BLaER1 treated with 17β-estradiol and CSF1 and Interleukin-3, amounts not matched to agents 10 nM and 100 nM (cell line): Measurements from ENCODE around the gene SPOCK1.

Source experiments
- H3K27ac ChIP-seq, 11 experiments: shearing (Covaris generic); formaldehyde crosslinking; 2 replicates each; pipeline ENCODE4 v1.8.1; 2022
- H3K27me3 ChIP-seq, 11 experiments: shearing (Covaris generic); formaldehyde crosslinking; 2 replicates each; pipeline ENCODE4 v1.8.1; 2022
- H3K36me3 ChIP-seq, 11 experiments: shearing (Covaris generic); formaldehyde crosslinking; 2 replicates each; pipeline ENCODE4 v1.8.1; 2022
- H3K4me1 ChIP-seq, 10 experiments: shearing (Covaris generic); formaldehyde crosslinking; 2 replicates each; pipeline ENCODE4 v1.8.1; 2022
- H3K4me2 ChIP-seq, 11 experiments: shearing (Covaris generic); formaldehyde crosslinking; 2 replicates each; pipeline ENCODE4 v1.8.1; 2022
- H3K4me3 ChIP-seq, 10 experiments: shearing (Covaris generic); formaldehyde crosslinking; 2 replicates each; pipeline ENCODE4 v1.8.1; 2022
- H3K9ac ChIP-seq, 11 experiments: shearing (Covaris generic); formaldehyde crosslinking; 2 replicates each; pipeline ENCODE4 v1.8.1; 2022
- H3K9me3 ChIP-seq, 11 experiments: shearing (Covaris generic); formaldehyde crosslinking; replicated peaks in 1 of 11; 2 replicates each; pipeline ENCODE4 v1.8.1; 2022
- H4K20me1 ChIP-seq, 11 experiments: shearing (Covaris generic); formaldehyde crosslinking; 2 replicates each; pipeline ENCODE4 v1.8.1; 2022
- Cebpa-rat ChIP-seq, 11 experiments: shearing (Covaris generic); IDR thresholded peaks; 2 replicates each; pipeline ENCODE4 v1.8.1; 2022

Gene SPOCK1

GRCh38 chr5:137134920-137135532 lies 364.1 kb downstream of the SPOCK1 start:
- Histone ChIP-seq H3K27me3 (no peaks in the 10 kb centered on the region), H3K27ac (no peak overlapping the region)
- TF ChIP-seq Cebpa-rat (IDR thresholded peaks at IDR 0.05): no peak

GRCh38 chr5:137129886-137130680 lies 369.0 kb downstream of the SPOCK1 start:
- no peak for TF ChIP-seq Cebpa-rat (IDR thresholded peaks at IDR 0.05)
- no peaks in the 10 kb centered on the region for H3K27me3 ChIP-seq
- H3K4me2 ChIP-seq: no peak overlapping the region
- no peaks in the 10 kb centered on the region for H4K20me1 ChIP-seq
- H3K9ac ChIP-seq: no peak overlapping the region
- peaks cover 2 to 13% (median 5%) of the 10 kb centered on the region in 10 experiments for H3K4me1 ChIP-seq
- no peak overlapping the region for H3K27ac ChIP-seq
- H3K9me3 ChIP-seq: peaks cover 9 to 28% (median 14%) of the 10 kb centered on the region in 11 experiments; a peak in 21 of 22 replicates
- no peaks in the 10 kb centered on the region for H3K36me3 ChIP-seq
- H3K4me3 ChIP-seq: no peak overlapping the region

More at GRCh38 chr5:137134920-137135532, 364.1 kb downstream of the SPOCK1 start:
- H3K4me2 ChIP-seq: peak overlapping the region in 7 of 11 experiments; percentile 4 to 49 (median 39); a peak in 11 of 22 replicates
- peaks cover 0 to 14% (median 3%) of the 10 kb centered on the region in 10 experiments; a peak in 8 of 20 replicates for H3K4me1 ChIP-seq
- H3K9ac ChIP-seq: no peak overlapping the region
- H3K36me3 ChIP-seq: no peaks in the 10 kb centered on the region
- peaks cover 0 to 8% (median under 1%) of the 10 kb centered on the region in 11 experiments; a peak in 9 of 22 replicates for H3K9me3 ChIP-seq
- H3K4me3 ChIP-seq: no peak overlapping the region
- no peaks in the 10 kb centered on the region for H4K20me1 ChIP-seq

GRCh38 chr5:137128012-137128411 lies 371.1 kb downstream of the SPOCK1 start:
- no peak overlapping the region for H3K4me3 ChIP-seq
- TF ChIP-seq Cebpa-rat (IDR thresholded peaks at IDR 0.05): no peak

GRCh38 chr5:137126829-137127228 lies 372.3 kb downstream of the SPOCK1 start:
- Histone ChIP-seq H3K9me3 (peaks cover 9 to 28% (median 14%) of the 10 kb centered on the region in 11 experiments; a peak in 21 of 22 replicates), H3K27ac (no peak overlapping the region), H3K4me3 (no peak overlapping the region), H3K36me3 (no peaks in the 10 kb centered on the region), H4K20me1 (no peaks in the 10 kb centered on the region), H3K9ac (no peak overlapping the region), H3K4me1 (peaks cover 9 to 16% (median 12%) of the 10 kb centered on the region in 10 experiments; a peak in 19 of 20 replicates), H3K27me3 (no peaks in the 10 kb centered on the region), H3K4me2 (no peak overlapping the region)
- TF ChIP-seq Cebpa-rat (IDR thresholded peaks at IDR 0.05): no peak

More at GRCh38 chr5:137128012-137128411, 371.1 kb downstream of the SPOCK1 start:
- no peaks in the 10 kb centered on the region for H4K20me1 ChIP-seq
- no peak overlapping the region for H3K27ac ChIP-seq
- no peak overlapping the region for H3K4me2 ChIP-seq
- peaks cover 9 to 16% (median 12%) of the 10 kb centered on the region in 10 experiments; a peak in 19 of 20 replicates for H3K4me1 ChIP-seq
- no peak overlapping the region for H3K9ac ChIP-seq
- no peaks in the 10 kb centered on the region for H3K27me3 ChIP-seq
- no peaks in the 10 kb centered on the region for H3K36me3 ChIP-seq
- peaks cover 9 to 28% (median 14%) of the 10 kb centered on the region in 11 experiments; a peak in 21 of 22 replicates for H3K9me3 ChIP-seq

GRCh38 chr5:137122558-137122957 lies 376.6 kb downstream of the SPOCK1 start:
- Histone ChIP-seq H3K27me3 (no peaks in the 10 kb centered on the region), H3K4me3 (no peak overlapping the region)

GRCh38 chr5:137122075-137122474 lies 377.1 kb downstream of the SPOCK1 start:
- H3K4me1 ChIP-seq: peaks cover 9 to 16% (median 12%) of the 10 kb centered on the region in 10 experiments; a peak in 19 of 20 replicates
- no peak for TF ChIP-seq Cebpa-rat (IDR thresholded peaks at IDR 0.05)
- no peaks in the 10 kb centered on the region for H3K27me3 ChIP-seq
- H3K27ac ChIP-seq: no peak overlapping the region
- H4K20me1 ChIP-seq: no peaks in the 10 kb centered on the region
- H3K9ac ChIP-seq: no peak overlapping the region
- H3K9me3 ChIP-seq: no peaks in the 10 kb centered on the region
- no peak overlapping the region for H3K4me3 ChIP-seq
- H3K4me2 ChIP-seq: no peak overlapping the region
- H3K36me3 ChIP-seq: no peaks in the 10 kb centered on the region

More at GRCh38 chr5:137122558-137122957, 376.6 kb downstream of the SPOCK1 start:
- Histone ChIP-seq H3K4me1 (peaks cover 9 to 16% (median 12%) of the 10 kb centered on the region in 10 experiments; a peak in 19 of 20 replicates), H3K9ac (no peak overlapping the region), H3K4me2 (no peak overlapping the region), H3K36me3 (no peaks in the 10 kb centered on the region), H4K20me1 (no peaks in the 10 kb centered on the region), H3K27ac (no peak overlapping the region), H3K9me3 (no peaks in the 10 kb centered on the region)
- no peak for TF ChIP-seq Cebpa-rat (IDR thresholded peaks at IDR 0.05)

GRCh38 chr5:137119321-137119720 lies 379.8 kb downstream of the SPOCK1 start:
- Histone ChIP-seq H3K9me3 (no peaks in the 10 kb centered on the region), H3K4me1 (peaks cover 17 to 22% (median 20%) of the 10 kb centered on the region in 10 experiments), H3K9ac (no peak overlapping the region), H4K20me1 (no peaks in the 10 kb centered on the region), H3K27ac (no peak overlapping the region), H3K4me3 (no peak overlapping the region), H3K4me2 (no peak overlapping the region), H3K27me3 (no peaks in the 10 kb centered on the region), H3K36me3 (no peaks in the 10 kb centered on the region)
- TF ChIP-seq Cebpa-rat (IDR thresholded peaks at IDR 0.05): no peak

- H3K9ac ChIP-seq: no peak overlapping the region
- H3K27me3 ChIP-seq: no peaks in the 10 kb centered on the region
- no peaks in the 10 kb centered on the region for H3K9me3 ChIP-seq
- no peak overlapping the region for H3K27ac ChIP-seq
- no peak overlapping the region for H3K4me3 ChIP-seq
- no peak overlapping the region for H3K4me2 ChIP-seq
- H3K36me3 ChIP-seq: no peaks in the 10 kb centered on the region
- peaks cover 19 to 23% (median 21%) of the 10 kb centered on the region in 10 experiments for H3K4me1 ChIP-seq
- no peaks in the 10 kb centered on the region for H4K20me1 ChIP-seq
- no peak for TF ChIP-seq Cebpa-rat (IDR thresholded peaks at IDR 0.05)
These were observed 380.5 kb downstream of the SPOCK1 start for GRCh38 chr5:137118629-137119028.

GRCh38 chr5:137115152-137115551 lies 384.0 kb downstream of the SPOCK1 start:
- no peaks in the 10 kb centered on the region for H3K36me3 ChIP-seq
- H3K27me3 ChIP-seq: no peaks in the 10 kb centered on the region
- no peaks in the 10 kb centered on the region for H3K9me3 ChIP-seq
- H3K9ac ChIP-seq: no peak overlapping the region
- peaks cover 19 to 23% (median 21%) of the 10 kb centered on the region in 10 experiments for H3K4me1 ChIP-seq
- TF ChIP-seq Cebpa-rat (IDR thresholded peaks at IDR 0.05): no peak
- no peak overlapping the region for H3K4me3 ChIP-seq
- peak overlapping the region in 9 of 11 experiments; percentile 9 to 57 (median 39); a peak in 12 of 22 replicates for H3K27ac ChIP-seq
- no peaks in the 10 kb centered on the region for H4K20me1 ChIP-seq
- H3K4me2 ChIP-seq: peak overlapping the region; percentile 69 to 90 (median 79)
